ENCODE data around the gene MEG3. TPM values are rescaled to one million over a fixed set of nuclear protein-coding genes. Genes with fewer than 3 reads are reported as not detected.

Gene MEG3
- total and polyA plus RNA-seq, 2 experiments from 2014 or later: not detected

DNA sequence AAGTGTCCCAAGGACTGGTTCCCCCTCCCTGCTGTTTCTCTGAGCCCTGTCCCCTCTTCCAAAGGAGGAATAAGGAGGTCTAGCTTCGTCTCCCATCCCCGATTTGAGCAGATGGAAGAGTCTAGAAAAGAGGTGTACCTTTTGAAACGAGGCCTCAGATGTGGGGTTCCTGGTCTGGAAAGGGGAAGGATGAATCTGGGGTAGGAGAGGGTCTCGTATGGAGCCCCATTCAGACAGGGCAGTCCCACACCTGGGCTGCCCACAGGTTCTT, 13.3 kb downstream of the MEG3 start (continued):
- TF ChIP-seq ZNF462 (CRISPR knock-in tag; IDR thresholded peaks at IDR 0.05) (no peak), EZH2phosphoT487 (IDR thresholded peaks at IDR 0.05; ENCODE audit: unreplicated experiment) (no peak), POLR2AphosphoS5 (IDR thresholded peaks at IDR 0.05; ENCODE audit: low read depth) (no peak)

DNA sequence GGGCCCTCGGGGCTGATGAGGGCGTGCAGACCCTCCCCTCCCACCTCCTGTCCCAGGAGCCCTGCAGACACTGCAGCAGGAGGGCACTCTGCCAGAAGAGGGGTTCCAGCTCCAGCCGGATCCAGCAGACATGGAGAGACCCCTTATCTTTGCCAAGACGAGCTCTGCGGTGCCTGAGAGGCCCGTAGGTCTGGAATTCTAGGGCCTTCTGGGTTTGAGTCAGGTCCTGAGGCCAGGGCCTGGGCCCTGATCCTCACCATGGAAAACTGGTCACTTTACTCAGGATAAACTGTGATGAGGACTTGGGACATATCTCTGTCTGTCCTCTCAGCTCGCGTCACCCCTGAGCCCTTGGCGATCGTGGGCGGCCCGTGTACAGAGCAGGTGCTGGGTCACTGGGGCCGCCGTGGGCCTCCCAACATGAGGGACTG, 13.8 kb downstream of the MEG3 start:
- H3F3A ChIP-seq (replicated peaks; ENCODE audit: low read depth): no peaks in the 10 kb centered on the region
- H3K79me2 ChIP-seq (replicated peaks; ENCODE audit: insufficient read depth): no peaks in the 10 kb centered on the region
- peak overlapping the region; percentile 91 for H2AFZ ChIP-seq
- H3K36me3 ChIP-seq (ENCODE audit: insufficient read depth): no peaks in the 10 kb centered on the region
- H3K27me3 ChIP-seq (ENCODE audit: insufficient read depth): no peaks in the 10 kb centered on the region
- H3K36me3 Mint-ChIP-seq (ENCODE audit: low read depth): no peaks in the 10 kb centered on the region; the same call in 2 of the 3 replicates
- ATAC-seq (peak; percentile 24), DNase-seq (ENCODE audit: low spot score) (no peak)
- no peaks in the 10 kb centered on the region for H3K9me3 Mint-ChIP-seq
- H3K4me3 ChIP-seq: no peak overlapping the region
- H3K4me2 ChIP-seq: no peak overlapping the region
- H3K4me3 Mint-ChIP-seq: no peak overlapping the region
- H3K4me1 ChIP-seq (ENCODE audit: insufficient read depth): peaks cover 19% of the 10 kb centered on the region
- H3K27ac ChIP-seq (ENCODE audit: low read depth): no peak overlapping the region
- no peaks in the 10 kb centered on the region for H3K9me2 ChIP-seq (ENCODE audit: insufficient read depth)
- H3K27me3 Mint-ChIP-seq (ENCODE audit: insufficient read depth, low read depth, poor library complexity): peaks cover 23% of the 10 kb centered on the region
- no peak overlapping the region for H3K27ac Mint-ChIP-seq
- no peaks in the 10 kb centered on the region for H4K20me1 ChIP-seq (replicated peaks; ENCODE audit: insufficient read depth)
- H3K4me1 Mint-ChIP-seq: peaks cover 46% of the 10 kb centered on the region
- no peak for TF ChIP-seq ZNF331 (CRISPR knock-in tag; IDR thresholded peaks at IDR 0.05; ENCODE audit: low read depth)
- TF ChIP-seq ZNF114 (CRISPR knock-in tag; IDR thresholded peaks at IDR 0.05): no peak
- TF ChIP-seq STAT1 (IDR thresholded peaks at IDR 0.05; ENCODE audit: unreplicated experiment): no peak
- TF ChIP-seq ZNF462 (CRISPR knock-in tag; IDR thresholded peaks at IDR 0.05): no peak
- TF ChIP-seq, protein P1, sequence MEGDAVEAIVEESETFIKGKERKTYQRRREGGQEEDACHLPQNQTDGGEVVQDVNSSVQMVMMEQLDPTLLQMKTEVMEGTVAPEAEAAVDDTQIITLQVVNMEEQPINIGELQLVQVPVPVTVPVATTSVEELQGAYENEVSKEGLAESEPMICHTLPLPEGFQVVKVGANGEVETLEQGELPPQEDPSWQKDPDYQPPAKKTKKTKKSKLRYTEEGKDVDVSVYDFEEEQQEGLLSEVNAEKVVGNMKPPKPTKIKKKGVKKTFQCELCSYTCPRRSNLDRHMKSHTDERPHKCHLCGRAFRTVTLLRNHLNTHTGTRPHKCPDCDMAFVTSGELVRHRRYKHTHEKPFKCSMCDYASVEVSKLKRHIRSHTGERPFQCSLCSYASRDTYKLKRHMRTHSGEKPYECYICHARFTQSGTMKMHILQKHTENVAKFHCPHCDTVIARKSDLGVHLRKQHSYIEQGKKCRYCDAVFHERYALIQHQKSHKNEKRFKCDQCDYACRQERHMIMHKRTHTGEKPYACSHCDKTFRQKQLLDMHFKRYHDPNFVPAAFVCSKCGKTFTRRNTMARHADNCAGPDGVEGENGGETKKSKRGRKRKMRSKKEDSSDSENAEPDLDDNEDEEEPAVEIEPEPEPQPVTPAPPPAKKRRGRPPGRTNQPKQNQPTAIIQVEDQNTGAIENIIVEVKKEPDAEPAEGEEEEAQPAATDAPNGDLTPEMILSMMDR (conservative IDR thresholded peaks at IDR 0.05; ENCODE audit: low read depth in 2 of 2): no peak
- no peak for TF ChIP-seq EZH2phosphoT487 (IDR thresholded peaks at IDR 0.05; ENCODE audit: unreplicated experiment)
- no peak for TF ChIP-seq JUNB (IDR thresholded peaks at IDR 0.05; ENCODE audit: unreplicated experiment)
- no peak for TF ChIP-seq EZH2 (IDR thresholded peaks at IDR 0.05; ENCODE audit: low read depth, unreplicated experiment)

Data from GM23338 (cell line).